HEK293T (cell line): Measurements from ENCODE around the gene PSME3IP1.

Experiments
- FOXM1 ChIP-seq: fragments of 450-650 bp; IDR thresholded peaks from 2 replicates; pipeline ENCODE4 v1.6.1; 2017; ENCODE audit warnings: mild to moderate bottlenecking, borderline replicate concordance
- HDGF ChIP-seq: fragments of 450-650 bp; IDR thresholded peaks from 2 replicates; pipeline ENCODE4 v1.6.1; 2017; ENCODE audit warnings: antibody characterized with exemption, borderline replicate concordance
- LEF1 ChIP-seq: fragments of 450-650 bp; IDR thresholded peaks from 2 replicates; pipeline ENCODE4 v1.6.1; 2017; ENCODE audit warnings: mild to moderate bottlenecking, borderline replicate concordance
- SUZ12 ChIP-seq: fragments of 450-650 bp; IDR thresholded peaks from 2 replicates; pipeline ENCODE4 v1.6.1; 2016; ENCODE audit warnings: mild to moderate bottlenecking

GRCh38 chr16:57133886-57134285 is 52.0 kb downstream of the PSME3IP1 start:
- no peak for TF ChIP-seq LEF1
- no peak for TF ChIP-seq FOXM1
- TF ChIP-seq SUZ12 = no peak
- TF ChIP-seq HDGF = no peak
